Aortic smooth muscle cell (primary cell): ENCODE data around the gene SLCO1B1. TPM values are rescaled to one million over a fixed set of nuclear protein-coding genes. Genes with fewer than 3 reads are reported as not detected.

Experiments used
- total RNA-seq: library from RNA; depleted of rRNA; stranded (reverse); fragments of >200 nt; gene quantifications from 2 replicates; pipeline ENCODE4 v1.2.3, GENCODE V29; 2014

SLCO1B1 gene
- not detected in 2 replicates for total RNA-seq

DNA sequence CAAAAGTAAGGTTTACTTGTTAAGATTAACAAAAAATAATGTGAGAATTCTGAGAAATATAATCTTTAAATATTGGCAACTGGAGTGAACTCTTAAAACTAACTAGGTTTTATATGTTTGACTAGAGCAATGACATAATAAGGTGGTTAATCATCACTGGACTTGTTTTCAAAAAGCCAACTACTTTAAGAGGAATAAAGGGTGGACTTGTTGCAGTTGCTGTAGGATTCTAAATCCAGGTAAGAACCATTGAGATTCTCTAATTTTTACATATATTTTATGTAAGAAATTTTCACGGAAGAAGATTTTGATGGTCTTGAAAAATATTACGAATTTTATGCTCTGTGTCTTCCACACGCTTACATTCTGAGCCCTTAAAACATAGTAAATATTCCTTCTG is at the start of gene SLCO1B1:
SLCO1B1 (plus strand) TSS at position 197 of the 400 bp plus-strand sequence. CDS start 10,381 bp downstream, outside the sequence.

Other genes starting within 250 kb of the SLCO1B1 start
- not detected in 2 replicates for gene SLCO1A2, start 203.7 kb downstream of the SLCO1B1 start, total RNA-seq
- gene IAPP, start 241.7 kb downstream of the SLCO1B1 start, total RNA-seq, result not detected in 2 replicates